ENCODE measurements around the gene VSIG10L2.
A peak's percentile ranks its signal among the peaks of the same experiment; 100 is the strongest.

Gene VSIG10L2

DNA sequence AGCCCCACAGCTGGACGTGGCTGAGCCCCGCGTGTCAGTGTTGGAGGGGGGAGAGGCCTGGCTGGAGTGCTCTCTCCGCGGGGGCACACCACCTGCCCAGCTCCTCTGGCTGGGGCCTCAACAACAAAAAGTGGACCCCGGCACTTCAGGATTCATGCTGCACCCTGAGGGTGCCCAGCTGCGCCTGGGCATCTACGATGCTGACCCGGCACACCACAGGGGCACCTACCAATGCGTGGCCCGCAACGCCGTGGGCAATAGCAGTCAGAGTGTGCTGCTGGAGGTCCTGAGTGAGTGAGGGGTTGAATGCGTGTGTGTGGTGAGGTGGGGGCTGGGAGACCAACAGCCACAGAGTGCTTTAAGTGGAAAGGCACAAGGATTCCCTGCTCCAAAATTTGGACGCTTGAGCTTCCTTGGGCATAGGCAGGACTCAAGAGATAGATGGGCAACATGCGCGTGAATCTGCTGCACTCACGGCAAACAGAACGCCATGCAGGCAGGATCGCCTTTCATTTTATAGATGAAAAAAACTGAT, 7.6 kb downstream of the VSIG10L2 start:
- peak overlapping the region; percentile 14; the same call in 1 of the 2 replicates for H3K27ac ChIP-seq
- TF ChIP-seq, protein P1, sequence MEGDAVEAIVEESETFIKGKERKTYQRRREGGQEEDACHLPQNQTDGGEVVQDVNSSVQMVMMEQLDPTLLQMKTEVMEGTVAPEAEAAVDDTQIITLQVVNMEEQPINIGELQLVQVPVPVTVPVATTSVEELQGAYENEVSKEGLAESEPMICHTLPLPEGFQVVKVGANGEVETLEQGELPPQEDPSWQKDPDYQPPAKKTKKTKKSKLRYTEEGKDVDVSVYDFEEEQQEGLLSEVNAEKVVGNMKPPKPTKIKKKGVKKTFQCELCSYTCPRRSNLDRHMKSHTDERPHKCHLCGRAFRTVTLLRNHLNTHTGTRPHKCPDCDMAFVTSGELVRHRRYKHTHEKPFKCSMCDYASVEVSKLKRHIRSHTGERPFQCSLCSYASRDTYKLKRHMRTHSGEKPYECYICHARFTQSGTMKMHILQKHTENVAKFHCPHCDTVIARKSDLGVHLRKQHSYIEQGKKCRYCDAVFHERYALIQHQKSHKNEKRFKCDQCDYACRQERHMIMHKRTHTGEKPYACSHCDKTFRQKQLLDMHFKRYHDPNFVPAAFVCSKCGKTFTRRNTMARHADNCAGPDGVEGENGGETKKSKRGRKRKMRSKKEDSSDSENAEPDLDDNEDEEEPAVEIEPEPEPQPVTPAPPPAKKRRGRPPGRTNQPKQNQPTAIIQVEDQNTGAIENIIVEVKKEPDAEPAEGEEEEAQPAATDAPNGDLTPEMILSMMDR (conservative IDR thresholded peaks at IDR 0.05): no peak
- TF ChIP-seq ZFX (IDR thresholded peaks at IDR 0.05): no peak

DNA sequence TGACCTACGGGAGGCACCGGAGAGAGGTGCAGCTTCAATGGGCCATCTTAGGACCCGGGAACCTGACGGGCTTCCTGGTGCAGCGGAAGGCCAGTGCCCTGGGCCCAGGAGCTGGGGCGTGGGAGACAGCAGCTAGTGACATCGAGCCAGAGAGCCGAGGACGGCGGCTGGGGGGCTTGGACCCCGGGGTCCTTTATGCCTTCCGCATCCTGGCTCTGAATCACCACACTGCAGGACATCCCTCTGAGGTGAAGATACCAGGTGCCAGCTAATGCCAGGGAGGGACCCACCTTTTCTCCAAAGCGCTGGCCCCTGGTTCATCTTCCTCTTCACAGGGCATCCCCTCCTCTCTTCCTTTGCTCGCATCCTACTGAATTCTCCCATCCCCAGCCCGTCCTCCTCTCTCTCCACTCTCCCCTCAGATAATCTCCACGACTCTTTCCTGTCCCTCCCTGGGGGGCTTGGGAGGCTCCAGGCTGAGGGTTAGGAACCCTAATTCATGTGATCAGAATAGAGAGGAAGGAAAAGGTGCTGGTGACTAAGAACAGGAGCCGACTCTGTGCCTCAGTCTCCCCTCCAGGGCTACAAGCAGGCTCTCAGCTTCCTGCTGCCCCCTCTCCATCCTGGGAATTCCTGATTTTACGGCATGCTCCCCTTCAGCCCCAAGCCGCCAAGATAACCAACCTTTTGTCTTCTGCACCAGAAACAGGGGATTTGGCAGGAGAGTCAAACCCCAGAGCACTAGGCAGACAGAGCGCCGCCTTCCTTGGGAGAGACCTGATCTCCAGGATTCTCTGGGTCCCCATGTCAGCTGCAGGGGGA, 8.5 kb downstream of the VSIG10L2 start:
- H3K27ac ChIP-seq: no peak overlapping the region
- TF ChIP-seq, protein P1 (conservative IDR thresholded peaks at IDR 0.05): no peak
- no peak for TF ChIP-seq ZFX (IDR thresholded peaks at IDR 0.05)

DNA sequence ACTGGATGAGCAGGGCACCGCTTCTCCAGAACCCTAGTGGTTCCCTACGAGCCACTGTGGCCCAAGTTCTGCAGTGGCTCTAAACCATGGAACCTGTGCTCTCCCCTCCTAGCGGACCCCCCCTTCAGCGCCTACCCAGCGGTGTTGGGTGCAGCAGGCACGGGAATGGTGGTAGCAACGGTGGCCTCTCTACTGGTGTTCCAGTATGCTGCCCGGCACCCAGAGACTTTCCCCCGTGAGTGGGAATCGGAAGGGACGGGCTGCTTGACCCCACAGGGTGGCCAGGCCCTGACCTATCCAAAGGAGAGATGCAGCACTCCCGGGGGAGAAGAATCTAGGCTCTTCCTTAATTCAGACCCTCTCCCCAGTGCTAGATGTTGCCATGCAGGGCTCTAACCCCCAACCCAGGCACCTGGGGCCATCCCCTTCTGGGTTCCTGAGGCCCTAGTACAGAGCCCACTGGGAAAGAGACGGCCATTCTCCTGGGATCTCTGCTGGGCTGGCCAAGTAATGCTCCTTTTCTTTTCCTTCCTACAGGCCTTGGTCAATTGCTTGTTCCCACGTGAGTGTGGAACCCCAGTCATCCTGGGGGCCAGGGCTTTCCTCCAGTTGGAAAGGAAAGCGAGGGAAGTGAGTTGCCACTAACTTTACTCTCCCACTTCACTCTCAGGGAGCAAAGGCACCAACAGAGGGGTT, 9.2 kb downstream of the VSIG10L2 start:
- no peak for TF ChIP-seq ZFX (IDR thresholded peaks at IDR 0.05)
- TF ChIP-seq, protein P1 (conservative IDR thresholded peaks at IDR 0.05): no peak
- no peak overlapping the region for H3K27ac ChIP-seq

DNA sequence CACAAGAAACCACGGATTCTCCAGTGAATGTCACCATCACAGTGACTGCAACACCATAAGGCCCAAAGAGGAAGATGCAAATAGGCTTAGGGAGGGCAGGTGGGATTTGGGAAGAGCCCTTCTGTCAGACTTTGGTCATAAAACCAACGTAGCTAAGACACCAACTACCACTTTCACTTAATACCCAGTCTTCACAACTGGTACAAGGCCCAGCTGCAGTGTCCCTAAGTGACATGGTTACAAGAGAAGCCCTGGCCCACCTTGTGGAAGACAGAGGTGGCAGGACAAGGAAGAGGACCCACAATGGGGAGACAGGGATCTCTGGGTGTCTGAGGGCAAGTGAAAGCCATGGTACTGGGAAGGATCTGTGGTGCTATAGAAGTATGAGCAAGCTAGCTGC, 10.0 kb downstream of the VSIG10L2 start:
- TF ChIP-seq, protein P1 (conservative IDR thresholded peaks at IDR 0.05): no peak
- TF ChIP-seq ZFX (IDR thresholded peaks at IDR 0.05): no peak

DNA sequence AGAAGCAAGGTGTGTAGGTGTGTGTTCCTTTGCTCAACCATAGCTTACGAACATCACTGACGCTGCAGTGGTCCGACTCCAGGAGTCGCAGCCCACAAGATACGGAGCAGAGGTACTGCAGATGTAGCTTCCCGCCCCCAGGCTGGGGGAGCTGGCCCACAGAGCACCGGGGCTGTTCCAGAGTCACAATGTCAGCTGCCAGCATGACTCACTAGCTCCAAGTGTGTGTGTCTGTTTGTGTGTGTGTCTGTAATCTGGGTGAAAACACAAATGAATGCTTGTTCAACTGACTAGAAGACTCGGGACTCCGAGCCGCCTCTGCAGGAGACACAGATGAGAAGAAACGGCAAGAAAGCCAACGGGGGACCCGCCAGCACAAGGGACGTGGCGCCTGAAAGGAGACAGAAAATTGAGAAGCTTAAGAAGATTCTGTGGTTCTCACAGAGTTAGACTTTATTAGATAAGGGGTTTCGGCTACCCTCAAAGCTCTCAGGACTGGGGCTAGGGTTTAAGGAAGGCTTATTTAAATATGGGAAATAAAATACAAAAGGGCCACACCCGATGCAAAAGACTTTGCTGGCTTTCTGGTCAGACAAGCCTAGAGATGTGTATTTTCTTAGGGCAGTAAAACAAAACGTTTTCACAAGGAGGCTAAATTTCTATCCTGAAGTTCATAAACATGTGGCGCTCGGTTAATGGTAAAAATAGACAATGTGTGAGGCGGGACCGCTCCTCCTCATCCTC, 10.7 kb downstream of the VSIG10L2 start:
- TF ChIP-seq ZFX (IDR thresholded peaks at IDR 0.05): no peak
- no peak overlapping the region for H3K27ac ChIP-seq

More for the DNA sequence above, 10.0 kb downstream of the VSIG10L2 start:
- no peak overlapping the region for H3K27ac ChIP-seq

DNA sequence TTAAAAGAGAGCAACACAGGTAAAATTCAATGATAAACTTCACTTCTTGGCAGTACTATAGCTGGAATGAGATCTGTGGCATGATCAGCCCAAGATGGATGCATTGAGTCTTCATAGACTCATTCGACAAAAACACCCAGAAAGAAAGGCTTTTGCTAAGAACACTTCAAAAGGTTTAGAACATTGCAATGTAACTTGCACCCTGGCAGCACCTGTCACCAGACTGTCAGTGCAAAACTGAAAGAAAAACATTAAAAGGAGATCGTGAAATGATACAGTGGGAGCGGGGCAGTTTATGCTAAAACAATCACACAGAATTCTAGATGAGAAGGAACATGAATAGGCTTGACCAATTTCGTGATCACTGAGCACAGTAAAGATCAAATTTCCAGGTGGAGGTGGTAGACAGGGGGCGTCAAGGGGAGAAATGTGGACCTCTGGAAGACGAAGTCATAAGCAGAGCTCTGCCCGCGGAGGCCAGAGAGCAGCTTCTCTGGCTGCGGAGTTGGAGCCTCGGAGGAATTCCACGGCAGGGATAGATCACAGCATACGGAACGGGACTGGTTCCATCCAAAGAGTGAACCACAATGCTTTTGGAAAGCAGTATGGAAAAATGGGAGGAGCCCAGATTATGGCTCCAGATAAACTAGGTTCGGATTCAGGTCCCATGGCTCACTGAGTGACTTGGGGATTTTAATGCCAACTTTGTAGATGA, 11.9 kb downstream of the VSIG10L2 start:
- TF ChIP-seq, protein P1 (conservative IDR thresholded peaks at IDR 0.05): no peak
- no peak for TF ChIP-seq ZFX (IDR thresholded peaks at IDR 0.05)
- no peak overlapping the region for H3K27ac ChIP-seq

DNA sequence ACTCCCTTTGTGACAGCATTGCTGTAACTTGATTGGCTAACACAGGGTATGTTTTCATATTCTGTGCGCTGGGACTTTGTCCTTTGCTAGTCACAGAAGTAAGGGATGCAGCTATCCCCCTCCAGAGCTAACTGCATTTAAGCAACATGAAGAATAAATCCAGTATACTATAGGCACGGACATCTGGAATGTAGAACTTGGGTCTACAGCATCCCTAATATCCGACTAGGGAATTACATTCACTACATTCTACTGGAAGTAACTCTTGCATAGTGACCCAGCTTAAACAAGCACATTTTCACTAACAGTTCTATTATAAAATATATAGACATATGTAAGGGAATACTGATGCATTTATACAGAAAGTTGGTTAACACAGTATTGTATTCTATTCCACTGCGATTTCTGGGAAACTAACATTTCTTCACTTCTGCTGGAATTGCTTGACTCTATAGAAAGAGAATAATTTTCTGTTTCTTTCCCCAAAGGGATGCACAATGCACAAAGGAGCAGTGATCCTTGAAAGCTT, 13.1 kb downstream of the VSIG10L2 start:
- TF ChIP-seq, protein P1 (conservative IDR thresholded peaks at IDR 0.05): no peak
- TF ChIP-seq ZFX (IDR thresholded peaks at IDR 0.05): no peak
- no peak overlapping the region for H3K27ac ChIP-seq
